SK-N-SH treated with all-trans-retinoic acid at 6 μM for 48 hours (cell line): ENCODE results near the gene TRIM58.

Source experiments
- ARNTL ChIP-seq: fragments of 450-650 bp; formaldehyde crosslinking; IDR thresholded peaks from 2 replicates; pipeline ENCODE4 v1.5.0; 2020; ENCODE audit warnings: low read depth, mild to moderate bottlenecking, moderate library complexity, borderline replicate concordance
- BACH2 ChIP-seq: fragments of 250-450 bp; sonication (Bioruptor Pico); IDR thresholded peaks from 2 replicates; pipeline ENCODE4 v1.9.0; 2021; ENCODE audit warnings: mild to moderate bottlenecking, borderline replicate concordance
- CSDC2 ChIP-seq: fragments of 250-450 bp; sonication (Bioruptor Pico); IDR thresholded peaks from 2 replicates; pipeline ENCODE4 v1.5.0; 2020; ENCODE audit warnings: mild to moderate bottlenecking, moderate library complexity
- GLIS3 ChIP-seq: fragments of 250-450 bp; sonication (Bioruptor Pico); IDR thresholded peaks from 2 replicates; pipeline ENCODE4 v1.5.0; 2020; ENCODE audit warnings: mild to moderate bottlenecking, moderate library complexity
- ISL1 ChIP-seq: fragments of 250-450 bp; sonication (Bioruptor Pico); IDR thresholded peaks from 2 replicates; pipeline ENCODE4 v2.1.2; 2022; ENCODE audit warnings: mild to moderate bottlenecking, moderate library complexity
- OSR1 ChIP-seq: fragments of 250-450 bp; sonication (Bioruptor Pico); IDR thresholded peaks from 2 replicates; pipeline ENCODE4 v1.8.0; 2022; ENCODE audit warnings: moderate library complexity, mild to moderate bottlenecking, inconsistent platforms
- RARB ChIP-seq: fragments of 250-450 bp; sonication (Bioruptor Pico); IDR thresholded peaks from 2 replicates; pipeline ENCODE4 v1.8.0; 2021; ENCODE audit warnings: mild to moderate bottlenecking, moderate library complexity
- TOX ChIP-seq: fragments of 250-450 bp; sonication (Bioruptor Pico); IDR thresholded peaks from 2 replicates; pipeline ENCODE4 v1.8.0; 2021; ENCODE audit warnings: mild to moderate bottlenecking, moderate library complexity, borderline replicate concordance
- ZC3H10 ChIP-seq: fragments of 250-450 bp; sonication (Bioruptor Pico); IDR thresholded peaks from 2 replicates; pipeline ENCODE4 v1.5.1; 2021; ENCODE audit warnings: mild to moderate bottlenecking, moderate library complexity
- ZFP3 ChIP-seq: fragments of 250-450 bp; sonication (Bioruptor Pico); IDR thresholded peaks from 2 replicates; pipeline ENCODE4 v1.5.0; 2020; ENCODE audit warnings: mild to moderate bottlenecking, moderate library complexity
- ZNF8 ChIP-seq: fragments of 450-650 bp; formaldehyde crosslinking; IDR thresholded peaks from 2 replicates; pipeline ENCODE4 v1.5.0; 2020; ENCODE audit warnings: mild to moderate bottlenecking, moderate library complexity
- TF ChIP-seq, protein P1 (sequence below): fragments of 250-450 bp; sonication (Bioruptor Pico); IDR thresholded peaks from 2 replicates; pipeline ENCODE4 v1.5.1; 2020; ENCODE audit warnings: low read depth, mild to moderate bottlenecking, moderate library complexity
- TF ChIP-seq, protein P2 (sequence below): fragments of 250-450 bp; sonication (Bioruptor Pico); IDR thresholded peaks from 2 replicates; pipeline ENCODE4 v1.8.0; 2020; ENCODE audit warnings: mild to moderate bottlenecking, moderate library complexity, borderline replicate concordance
- TF ChIP-seq, protein P3 (sequence below): fragments of 250-450 bp; sonication (Bioruptor Pico); IDR thresholded peaks from 2 replicates; pipeline ENCODE4 v1.5.0; 2020; ENCODE audit warnings: mild to moderate bottlenecking, moderate library complexity

DNA sequence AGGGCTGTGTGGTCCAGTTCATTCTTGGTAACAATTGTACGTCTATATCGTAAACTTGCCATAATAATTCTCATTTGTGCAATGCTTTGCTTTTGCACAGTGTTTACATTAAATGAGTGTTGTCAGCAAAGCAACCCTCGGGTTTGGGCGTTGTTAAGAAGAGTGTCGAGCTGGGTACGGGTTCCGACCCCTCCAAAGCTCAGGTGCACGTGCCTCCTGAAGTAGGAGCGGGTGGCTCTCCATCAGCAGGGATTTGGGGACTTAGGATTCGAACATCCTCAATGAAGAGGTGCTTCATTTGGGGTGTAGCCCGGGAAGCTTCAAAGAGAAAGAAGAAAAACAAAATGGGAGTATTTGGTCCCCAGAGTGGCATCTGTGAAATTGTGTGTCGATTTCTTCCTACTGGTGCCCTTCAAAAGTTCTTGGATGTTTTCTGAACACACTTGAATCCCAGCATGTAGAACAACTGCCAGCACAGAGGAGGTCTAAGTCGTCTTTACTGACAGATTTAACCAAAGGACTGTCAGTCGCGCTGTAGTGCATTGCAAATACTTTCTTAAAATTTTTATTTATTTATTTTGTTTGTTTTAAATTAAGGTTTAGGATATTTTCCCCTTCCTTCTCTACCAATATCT is 1.1 kb downstream of the TRIM58 start:
- TF ChIP-seq CSDC2 (CRISPR knock-in tag): no peak
- no peak for TF ChIP-seq GLIS3
- no peak for TF ChIP-seq ZC3H10 (CRISPR knock-in tag)
- no peak for TF ChIP-seq RARB (CRISPR knock-in tag)
- no peak for TF ChIP-seq BACH2 (CRISPR knock-in tag)
- no peak for TF ChIP-seq OSR1 (CRISPR knock-in tag)
- no peak for TF ChIP-seq ARNTL (CRISPR knock-in tag)
- TF ChIP-seq, protein P1, sequence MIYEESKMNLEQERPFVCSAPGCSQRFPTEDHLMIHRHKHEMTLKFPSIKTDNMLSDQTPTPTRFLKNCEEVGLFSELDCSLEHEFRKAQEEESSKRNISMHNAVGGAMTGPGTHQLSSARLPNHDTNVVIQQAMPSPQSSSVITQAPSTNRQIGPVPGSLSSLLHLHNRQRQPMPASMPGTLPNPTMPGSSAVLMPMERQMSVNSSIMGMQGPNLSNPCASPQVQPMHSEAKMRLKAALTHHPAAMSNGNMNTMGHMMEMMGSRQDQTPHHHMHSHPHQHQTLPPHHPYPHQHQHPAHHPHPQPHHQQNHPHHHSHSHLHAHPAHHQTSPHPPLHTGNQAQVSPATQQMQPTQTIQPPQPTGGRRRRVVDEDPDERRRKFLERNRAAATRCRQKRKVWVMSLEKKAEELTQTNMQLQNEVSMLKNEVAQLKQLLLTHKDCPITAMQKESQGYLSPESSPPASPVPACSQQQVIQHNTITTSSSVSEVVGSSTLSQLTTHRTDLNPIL (CRISPR knock-in tag): no peak
- no peak for TF ChIP-seq ZNF8 (CRISPR knock-in tag)
- no peak for TF ChIP-seq TOX (CRISPR knock-in tag)
- TF ChIP-seq, protein P2, sequence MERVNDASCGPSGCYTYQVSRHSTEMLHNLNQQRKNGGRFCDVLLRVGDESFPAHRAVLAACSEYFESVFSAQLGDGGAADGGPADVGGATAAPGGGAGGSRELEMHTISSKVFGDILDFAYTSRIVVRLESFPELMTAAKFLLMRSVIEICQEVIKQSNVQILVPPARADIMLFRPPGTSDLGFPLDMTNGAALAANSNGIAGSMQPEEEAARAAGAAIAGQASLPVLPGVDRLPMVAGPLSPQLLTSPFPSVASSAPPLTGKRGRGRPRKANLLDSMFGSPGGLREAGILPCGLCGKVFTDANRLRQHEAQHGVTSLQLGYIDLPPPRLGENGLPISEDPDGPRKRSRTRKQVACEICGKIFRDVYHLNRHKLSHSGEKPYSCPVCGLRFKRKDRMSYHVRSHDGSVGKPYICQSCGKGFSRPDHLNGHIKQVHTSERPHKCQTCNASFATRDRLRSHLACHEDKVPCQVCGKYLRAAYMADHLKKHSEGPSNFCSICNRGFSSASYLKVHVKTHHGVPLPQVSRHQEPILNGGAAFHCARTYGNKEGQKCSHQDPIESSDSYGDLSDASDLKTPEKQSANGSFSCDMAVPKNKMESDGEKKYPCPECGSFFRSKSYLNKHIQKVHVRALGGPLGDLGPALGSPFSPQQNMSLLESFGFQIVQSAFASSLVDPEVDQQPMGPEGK (CRISPR knock-in tag): no peak
- TF ChIP-seq ISL1 (CRISPR knock-in tag): no peak
- TF ChIP-seq, protein P3, sequence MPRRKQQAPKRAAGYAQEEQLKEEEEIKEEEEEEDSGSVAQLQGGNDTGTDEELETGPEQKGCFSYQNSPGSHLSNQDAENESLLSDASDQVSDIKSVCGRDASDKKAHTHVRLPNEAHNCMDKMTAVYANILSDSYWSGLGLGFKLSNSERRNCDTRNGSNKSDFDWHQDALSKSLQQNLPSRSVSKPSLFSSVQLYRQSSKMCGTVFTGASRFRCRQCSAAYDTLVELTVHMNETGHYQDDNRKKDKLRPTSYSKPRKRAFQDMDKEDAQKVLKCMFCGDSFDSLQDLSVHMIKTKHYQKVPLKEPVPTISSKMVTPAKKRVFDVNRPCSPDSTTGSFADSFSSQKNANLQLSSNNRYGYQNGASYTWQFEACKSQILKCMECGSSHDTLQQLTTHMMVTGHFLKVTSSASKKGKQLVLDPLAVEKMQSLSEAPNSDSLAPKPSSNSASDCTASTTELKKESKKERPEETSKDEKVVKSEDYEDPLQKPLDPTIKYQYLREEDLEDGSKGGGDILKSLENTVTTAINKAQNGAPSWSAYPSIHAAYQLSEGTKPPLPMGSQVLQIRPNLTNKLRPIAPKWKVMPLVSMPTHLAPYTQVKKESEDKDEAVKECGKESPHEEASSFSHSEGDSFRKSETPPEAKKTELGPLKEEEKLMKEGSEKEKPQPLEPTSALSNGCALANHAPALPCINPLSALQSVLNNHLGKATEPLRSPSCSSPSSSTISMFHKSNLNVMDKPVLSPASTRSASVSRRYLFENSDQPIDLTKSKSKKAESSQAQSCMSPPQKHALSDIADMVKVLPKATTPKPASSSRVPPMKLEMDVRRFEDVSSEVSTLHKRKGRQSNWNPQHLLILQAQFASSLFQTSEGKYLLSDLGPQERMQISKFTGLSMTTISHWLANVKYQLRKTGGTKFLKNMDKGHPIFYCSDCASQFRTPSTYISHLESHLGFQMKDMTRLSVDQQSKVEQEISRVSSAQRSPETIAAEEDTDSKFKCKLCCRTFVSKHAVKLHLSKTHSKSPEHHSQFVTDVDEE (CRISPR knock-in tag): no peak
- no peak for TF ChIP-seq ZFP3 (CRISPR knock-in tag)
